Natural killer cell (primary cell): Measurements from ENCODE around the gene KIF1B. TPM values are rescaled to one million over a fixed set of nuclear protein-coding genes. Genes with fewer than 3 reads are reported as not detected.

ENCODE experiments used
- ATAC-seq, 3 donors: fragments of 150-1000 bp in 2 of 3; fragments of 200-7000 bp in 1 of 3; cut with Tn5 transposase; 1 replicate in 1 of 3; 2 replicates in 2 of 3; pipeline ENCODE4 v1.10.0; 2021; ENCODE audit warnings: mild to moderate bottlenecking in 2 of 3, moderate library complexity in 2 of 3
- DNase-seq, 2 donors: peaks; one replicate each; pipeline versions ENCODE4 v3.0.0 to v3.0.0-alpha.2; 2013 to 2021; ENCODE audit warnings: mixed read lengths in 1 of 2
- H3K27ac ChIP-seq: one replicate; pipeline ENCODE4 v1.5.1; 2013; ENCODE audit warnings: mild to moderate bottlenecking, low read length
- H3K27me3 ChIP-seq: one replicate; pipeline ENCODE4 v1.6.1; 2013; ENCODE audit warnings: low read length; ENCODE audit not compliant: control insufficient read depth, insufficient read depth
- H3K36me3 ChIP-seq: one replicate; pipeline ENCODE4 v1.6.1; 2013; ENCODE audit warnings: low read length; ENCODE audit not compliant: control insufficient read depth, insufficient read depth
- H3K4me1 ChIP-seq: one replicate; pipeline ENCODE4 v1.6.1; 2013; ENCODE audit warnings: low read length; ENCODE audit not compliant: control insufficient read depth, insufficient read depth
- H3K4me3 ChIP-seq: one replicate; pipeline ENCODE4 v1.5.1; 2013; ENCODE audit warnings: low read length
- H3K9me3 ChIP-seq: one replicate; pipeline ENCODE4 v1.6.1; 2013; ENCODE audit warnings: low read length; ENCODE audit not compliant: control insufficient read depth, insufficient read depth
- H3K27ac Mint-ChIP-seq, 2 donors: one replicate each; pipeline ENCODE4 v1.8.0; 2022; ENCODE audit warnings: mild to moderate bottlenecking in 2 of 2, mixed read lengths in 2 of 2, moderate library complexity in 1 of 2
- H3K27me3 Mint-ChIP-seq, 2 donors: one replicate each; pipeline ENCODE4 v1.8.0; 2022; ENCODE audit warnings: low read depth in 2 of 2, mixed read lengths in 2 of 2
- H3K36me3 Mint-ChIP-seq: one replicate; pipeline ENCODE4 v1.8.0; 2022; ENCODE audit warnings: mixed read lengths
- H3K4me1 Mint-ChIP-seq, 2 donors: one replicate each; pipeline ENCODE4 v1.8.0; 2022; ENCODE audit warnings: mixed read lengths in 2 of 2
- H3K4me3 Mint-ChIP-seq: one replicate; pipeline ENCODE4 v1.8.0; 2022; ENCODE audit warnings: mild to moderate bottlenecking, moderate library complexity, mixed read lengths
- H3K9me3 Mint-ChIP-seq, 2 donors: one replicate each; pipeline ENCODE4 v1.8.0; 2022; ENCODE audit warnings: mixed read lengths in 2 of 2
- WGBS: methylation state at CpG from one replicate; pipeline ENCODE4 v1.1.7; 2013; ENCODE audit warnings: missing lambda C conversion rate; ENCODE audit not compliant: insufficient coverage; 5-methylcytosine and 5-hydroxymethylcytosine counted together
- intact Hi-C: fragments of 100-400 bp; cut with micrococcal nuclease; formaldehyde crosslinking; loops from one replicate; pipeline ENCODE4 v1.14.2; 2022
- total RNA-seq, 4 donors: library from RNA; stranded (reverse); fragments of 120-200 nt in 1 of 4; gene quantifications; one replicate each; pipeline versions ENCODE4 v1.2.3 to v1.2.4, GENCODE V29; 2013 to 2022
- TF ChIP-seq, protein P1 (sequence below): fragments of 200-600 bp; IDR thresholded peaks from one replicate; pipeline ENCODE4 v1.8.0; 2022; ENCODE audit warnings: antibody characterized with exemption

KIF1B gene
- total RNA-seq, 3 donors from 2014 or later (not counting 1 experiment from before 2014, with no cell fraction given): 15.2 to 22.0 (median 16.3) TPM

DNA sequence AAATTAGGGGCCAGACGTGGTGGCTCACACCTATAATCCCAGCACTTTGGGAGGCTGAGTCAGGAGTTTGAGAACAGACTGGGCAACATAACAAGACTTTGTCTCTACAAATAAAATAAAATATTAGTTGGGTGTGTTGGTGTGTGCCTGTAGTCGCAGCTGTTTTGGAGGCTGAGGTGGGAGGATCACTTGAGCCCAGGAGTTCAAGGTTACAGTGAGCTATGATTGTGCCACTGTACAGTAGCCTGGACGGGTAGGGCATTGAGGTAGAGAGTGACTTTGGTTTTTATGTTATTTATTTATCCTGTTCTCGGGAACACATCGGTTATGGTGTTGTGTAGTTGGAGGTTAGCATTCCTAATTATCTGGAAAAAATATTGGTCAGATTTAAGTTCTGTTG is 19.5 kb downstream of the KIF1B start:
- Histone ChIP-seq H3K27ac (no peak overlapping the region), H3K36me3 (no peaks in the 10 kb centered on the region), H3K4me3 (no peak overlapping the region), H3K4me1 (no peaks in the 10 kb centered on the region), H3K27me3 (no peaks in the 10 kb centered on the region), H3K9me3 (no peaks in the 10 kb centered on the region)
- H3K4me3 Mint-ChIP-seq: no peak overlapping the region
- H3K9me3 Mint-ChIP-seq: no peaks in the 10 kb centered on the region
- intact Hi-C loops: no loop called here
- H3K27ac Mint-ChIP-seq: no peak overlapping the region
- no peaks in the 10 kb centered on the region for H3K36me3 Mint-ChIP-seq
- no peak for ATAC-seq
- H3K4me1 Mint-ChIP-seq: peaks cover 0 to 6% of the 10 kb centered on the region in 2 donors
- no peak for DNase-seq
- TF ChIP-seq, protein P1, sequence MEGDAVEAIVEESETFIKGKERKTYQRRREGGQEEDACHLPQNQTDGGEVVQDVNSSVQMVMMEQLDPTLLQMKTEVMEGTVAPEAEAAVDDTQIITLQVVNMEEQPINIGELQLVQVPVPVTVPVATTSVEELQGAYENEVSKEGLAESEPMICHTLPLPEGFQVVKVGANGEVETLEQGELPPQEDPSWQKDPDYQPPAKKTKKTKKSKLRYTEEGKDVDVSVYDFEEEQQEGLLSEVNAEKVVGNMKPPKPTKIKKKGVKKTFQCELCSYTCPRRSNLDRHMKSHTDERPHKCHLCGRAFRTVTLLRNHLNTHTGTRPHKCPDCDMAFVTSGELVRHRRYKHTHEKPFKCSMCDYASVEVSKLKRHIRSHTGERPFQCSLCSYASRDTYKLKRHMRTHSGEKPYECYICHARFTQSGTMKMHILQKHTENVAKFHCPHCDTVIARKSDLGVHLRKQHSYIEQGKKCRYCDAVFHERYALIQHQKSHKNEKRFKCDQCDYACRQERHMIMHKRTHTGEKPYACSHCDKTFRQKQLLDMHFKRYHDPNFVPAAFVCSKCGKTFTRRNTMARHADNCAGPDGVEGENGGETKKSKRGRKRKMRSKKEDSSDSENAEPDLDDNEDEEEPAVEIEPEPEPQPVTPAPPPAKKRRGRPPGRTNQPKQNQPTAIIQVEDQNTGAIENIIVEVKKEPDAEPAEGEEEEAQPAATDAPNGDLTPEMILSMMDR: no peak
- WGBS: 97% methylated on average over 4 of the region's 5 CpGs
- no peaks in the 10 kb centered on the region for H3K27me3 Mint-ChIP-seq

GRCh38 chr1:10232163-10232562 is 21.8 kb downstream of the KIF1B start:
- DNase-seq (no peak), ATAC-seq (no peak)
- Mint-ChIP-seq H3K4me1 (no peaks in the 10 kb centered on the region), H3K27me3 (no peaks in the 10 kb centered on the region), H3K9me3 (no peaks in the 10 kb centered on the region), H3K36me3 (no peaks in the 10 kb centered on the region), H3K27ac (no peak overlapping the region), H3K4me3 (no peak overlapping the region)
- H3K27me3 ChIP-seq: no peaks in the 10 kb centered on the region
- intact Hi-C loops: no loop called here
- TF ChIP-seq, protein P1: no peak
- WGBS: 97% methylated on average over 4 of the region's 5 CpGs
- H3K4me1 ChIP-seq: no peaks in the 10 kb centered on the region
- no peak overlapping the region for H3K4me3 ChIP-seq
- H3K27ac ChIP-seq: no peak overlapping the region
- no peaks in the 10 kb centered on the region for H3K9me3 ChIP-seq
- no peaks in the 10 kb centered on the region for H3K36me3 ChIP-seq

DNA sequence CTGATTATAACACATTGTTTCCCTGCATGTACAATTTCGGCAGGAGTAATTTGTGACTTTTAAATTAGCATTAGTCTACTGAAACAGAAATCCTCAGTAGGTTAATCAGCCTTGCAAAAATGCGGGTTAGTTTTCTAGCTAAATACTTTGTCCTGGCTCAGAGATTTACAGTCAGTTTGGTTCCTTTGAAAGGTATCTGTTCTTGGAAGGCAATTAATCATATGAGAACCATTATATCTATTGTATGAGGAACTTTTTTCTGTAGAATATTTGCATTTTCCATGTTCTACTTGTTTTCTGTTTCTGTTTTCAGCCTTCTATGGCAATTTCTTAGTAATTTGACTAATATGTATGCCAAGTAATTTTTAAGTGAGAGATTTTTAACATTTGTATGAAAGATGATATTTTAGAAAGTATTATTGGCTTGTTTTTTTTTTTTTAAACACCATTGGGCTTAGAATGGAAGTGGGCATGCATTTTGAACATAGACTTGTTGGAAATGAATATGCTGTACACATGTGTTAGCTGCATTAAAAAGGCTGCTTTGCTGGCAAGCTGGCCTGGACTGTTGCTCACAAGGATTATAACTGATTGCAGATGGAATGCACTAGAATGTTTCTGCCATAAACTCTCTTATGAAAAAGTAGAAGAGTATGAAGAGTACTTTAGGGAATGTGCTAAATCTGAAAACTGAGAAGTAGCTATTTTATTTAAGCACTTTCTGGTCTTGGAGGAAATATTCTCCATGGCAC is 26.2 kb downstream of the KIF1B start:
- no peaks in the 10 kb centered on the region for H3K9me3 ChIP-seq
- H3K36me3 Mint-ChIP-seq: no peaks in the 10 kb centered on the region
- H3K4me3 ChIP-seq: no peak overlapping the region
- no peaks in the 10 kb centered on the region for H3K27me3 Mint-ChIP-seq
- H3K36me3 ChIP-seq: no peaks in the 10 kb centered on the region
- H3K27ac Mint-ChIP-seq: no peak overlapping the region
- TF ChIP-seq, protein P1: no peak
- ATAC-seq: no peak
- no peak overlapping the region for H3K4me3 Mint-ChIP-seq
- H3K4me1 Mint-ChIP-seq: peaks cover under 1% of the 10 kb centered on the region in 2 donors
- no peaks in the 10 kb centered on the region for H3K9me3 Mint-ChIP-seq
- no peak for DNase-seq
- no peaks in the 10 kb centered on the region for H3K4me1 ChIP-seq
- WGBS: 94% methylated on average over 2 of the region's 2 CpGs
- intact Hi-C loops: no loop called here
- no peaks in the 10 kb centered on the region for H3K27me3 ChIP-seq
- H3K27ac ChIP-seq: no peak overlapping the region

GRCh38 chr1:10237157-10237539 is 26.8 kb downstream of the KIF1B start:
- WGBS: 33% methylated on average over 1 of the region's 1 CpG
- Histone ChIP-seq H3K27ac (no peak overlapping the region), H3K9me3 (no peaks in the 10 kb centered on the region), H3K27me3 (no peaks in the 10 kb centered on the region), H3K4me1 (no peaks in the 10 kb centered on the region), H3K36me3 (no peaks in the 10 kb centered on the region), H3K4me3 (no peak overlapping the region)
- Mint-ChIP-seq H3K4me3 (no peak overlapping the region), H3K4me1 (peaks cover 6% of the 10 kb centered on the region in 2 donors), H3K27ac (no peak overlapping the region), H3K9me3 (no peaks in the 10 kb centered on the region), H3K27me3 (no peaks in the 10 kb centered on the region), H3K36me3 (no peaks in the 10 kb centered on the region)
- TF ChIP-seq, protein P1: no peak
- intact Hi-C loops: no loop called here
- ATAC-seq: no peak
- DNase-seq: no peak
